GM10248 (cell line): ENCODE results near the gene SLX9.

Experiments
- CTCF ChIA-PET: fragments of 300-600 bp; sonication (Branson Sonifier 250); formaldehyde crosslinking; extraction: SDS; loops from one replicate; lab custom pipeline; 2021; ENCODE audit warnings: antibody characterized with exemption; lab: Yijun Ruan, JAX
- POLR2A ChIA-PET: fragments of 350-650 bp; sonication (Branson Sonifier 250); formaldehyde crosslinking; extraction: SDS; loops from one replicate; lab custom pipeline; 2020; ENCODE audit warnings: antibody characterized with exemption; lab: Yijun Ruan, JAX
- DNase-seq: peaks from one replicate; pipeline ENCODE4 v3.0.0; 2012; ENCODE audit errors: extremely low spot score
- CTCF ChIP-seq: IDR thresholded peaks from 2 replicates; pipeline ENCODE4 v1.5.1; 2012; ENCODE audit warnings: mild to moderate bottlenecking, low read depth; ENCODE audit errors: extremely low read depth, missing control alignments, control extremely low read depth

Gene SLX9

DNA sequence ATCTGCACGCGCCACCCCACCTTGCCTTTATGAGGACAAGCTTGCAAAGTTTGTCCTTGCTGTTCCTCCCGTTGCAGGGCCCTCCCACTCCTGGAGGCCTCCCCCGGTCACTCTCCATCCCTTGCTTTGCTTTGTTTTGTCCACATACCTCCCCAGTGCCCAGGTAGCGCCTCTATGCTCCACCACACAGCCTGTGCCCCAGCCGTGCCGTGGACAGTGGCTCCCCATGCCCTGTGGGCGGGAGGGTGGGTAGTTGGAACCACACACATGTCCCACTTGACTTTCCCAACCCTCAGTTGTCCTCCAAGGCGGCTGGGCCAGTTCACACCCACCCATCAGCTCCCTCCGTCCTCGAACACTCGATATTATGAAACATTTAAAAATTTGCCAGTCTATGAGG, 24.6 kb downstream of the SLX9 start:
- DNase-seq: no peak
- TF ChIP-seq CTCF: no peak
- CTCF ChIA-PET: interaction anchor here (1.2 to 9.6 kb wide), 7 partner anchors 9 to 228 kb away, joined by 3 to 61 read pairs (median 6); no protein-coding TSS in a partner anchor
- POLR2A ChIA-PET: no interaction called here

- no peak for DNase-seq
- TF ChIP-seq CTCF: no peak
- ChIA-PET POLR2A (no interaction called here), CTCF (interaction anchor here (1.2 to 9.6 kb wide), 3 partner anchors 16 to 227 kb away, joined by 3 to 61 read pairs (median 23); no protein-coding TSS in a partner anchor)
These were observed 25.6 kb downstream of the SLX9 start for GRCh38 chr21:44965251-44966022.

- ChIA-PET POLR2A (no interaction called here), CTCF (interaction anchor here (0.9 to 9.6 kb wide), 4 partner anchors 9 to 172 kb away, joined by 3 to 61 read pairs (median 13); no protein-coding TSS in a partner anchor)
- no peak for TF ChIP-seq CTCF
These were observed 26.6 kb downstream of the SLX9 start for GRCh38 chr21:44966135-44967081.

DNA sequence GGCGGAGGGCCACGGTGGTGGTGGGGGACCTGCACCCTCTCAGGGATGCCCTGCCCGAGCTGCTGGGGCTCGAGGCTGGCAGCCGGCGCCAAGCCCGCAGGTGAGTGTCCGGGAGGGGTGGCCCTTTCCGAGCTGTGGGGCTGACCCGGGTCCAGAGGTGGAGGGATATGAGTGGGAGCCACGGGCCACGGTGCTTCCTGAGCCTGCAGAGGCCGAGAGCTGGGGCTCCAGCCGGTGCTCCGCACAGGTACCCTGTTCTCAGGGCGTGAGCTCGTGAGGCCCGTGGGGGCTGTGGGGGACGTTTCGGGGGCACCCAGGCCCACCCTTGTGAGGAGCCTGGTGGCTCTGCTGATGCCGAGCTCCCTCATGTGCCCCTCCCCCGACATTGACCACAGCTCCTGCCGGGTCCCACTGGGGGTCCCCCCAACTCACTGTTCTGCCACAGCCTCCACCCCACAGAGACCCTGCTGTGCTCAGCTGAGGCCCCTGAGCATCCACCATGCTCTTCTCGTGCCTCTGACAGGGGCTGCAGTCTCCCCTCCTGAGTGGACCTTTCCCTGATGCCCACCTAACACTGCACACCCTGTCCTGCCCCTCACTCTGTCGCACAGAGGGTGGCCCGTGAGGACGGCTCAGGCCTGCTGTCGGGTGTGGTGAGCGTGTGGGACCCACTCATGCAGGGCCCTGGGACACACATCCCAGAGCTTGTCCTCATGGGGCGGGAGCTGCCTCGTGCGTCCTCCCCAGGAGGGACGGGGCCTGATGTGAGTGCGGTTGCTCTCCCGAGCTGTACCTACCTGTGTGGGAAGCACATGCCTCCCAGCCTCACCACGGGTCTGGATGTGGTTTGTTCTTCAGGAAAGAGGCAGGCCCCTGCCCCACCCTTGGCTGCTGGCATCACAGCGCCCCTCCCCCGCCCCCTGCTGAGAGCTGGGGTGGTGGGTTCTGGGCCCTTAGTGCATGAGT, 27.5 kb downstream of the SLX9 start:
- no peak for DNase-seq
- POLR2A ChIA-PET: no interaction called here
- CTCF ChIA-PET: interaction anchor here (1.0 to 9.6 kb wide), 3 partner anchors 18 to 171 kb away, joined by 3 to 61 read pairs (median 23); no protein-coding TSS in a partner anchor
- no peak for TF ChIP-seq CTCF

More at GRCh38 chr21:44966135-44967081, 26.6 kb downstream of the SLX9 start:
- DNase-seq: no peak

DNA sequence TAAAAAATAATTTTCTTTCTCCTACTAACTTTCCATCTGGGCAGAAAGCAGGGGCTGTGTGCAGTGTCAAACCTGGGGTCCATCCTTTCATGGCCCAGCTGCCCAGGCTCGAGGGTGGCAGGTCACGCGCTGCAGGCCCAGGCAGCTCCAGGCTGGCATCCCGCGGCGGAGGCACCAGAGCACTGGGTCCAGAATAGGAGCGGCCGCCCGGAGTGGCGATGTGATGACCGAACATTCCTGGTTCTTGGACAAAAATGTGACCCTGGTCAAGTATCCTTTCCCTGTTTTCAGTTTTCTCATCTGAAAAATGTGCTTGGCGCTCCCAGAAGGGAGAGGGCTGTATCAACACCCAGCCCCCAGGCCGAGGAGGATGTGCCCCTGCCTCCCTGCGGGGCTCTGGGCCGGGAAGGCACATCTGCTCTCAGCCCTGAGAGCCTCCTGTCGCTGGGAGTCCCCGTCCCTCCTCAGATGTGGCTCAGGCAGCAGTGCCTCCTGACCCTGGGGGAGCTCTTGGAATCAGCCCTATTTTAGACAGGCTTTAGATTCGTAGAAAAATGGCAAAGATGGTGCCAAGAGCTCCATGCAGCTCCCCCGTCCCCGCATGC, 29.3 kb downstream of the SLX9 start:
- ChIA-PET CTCF (interaction anchor here (1.1 to 9.6 kb wide), 3 partner anchors 129 to 169 kb away, joined by 3 to 61 read pairs (median 3); no protein-coding TSS in a partner anchor), POLR2A (no interaction called here)
- DNase-seq: no peak
- no peak for TF ChIP-seq CTCF
